Stimulated activated CD8-positive, alpha-beta memory T cell treated with anti-CD3 and anti-CD28 coated beads, Interleukin-12 subunit alpha, Interleukin-12 subunit beta, amount 100 ng/mL, for 1 hour (primary cell): ENCODE data around the gene DDX23.
"Not testable (repeated sequence)": the region's sequence is repeated elsewhere in the genome, so short reads cannot be mapped to it uniquely, and the experiment has no call there.

Experiments used
- DNase-seq: peaks from one replicate; pipeline ENCODE4 v3.0.0-alpha.2; 2020; ENCODE audit warnings: low read depth

DDX23 gene

DNA sequence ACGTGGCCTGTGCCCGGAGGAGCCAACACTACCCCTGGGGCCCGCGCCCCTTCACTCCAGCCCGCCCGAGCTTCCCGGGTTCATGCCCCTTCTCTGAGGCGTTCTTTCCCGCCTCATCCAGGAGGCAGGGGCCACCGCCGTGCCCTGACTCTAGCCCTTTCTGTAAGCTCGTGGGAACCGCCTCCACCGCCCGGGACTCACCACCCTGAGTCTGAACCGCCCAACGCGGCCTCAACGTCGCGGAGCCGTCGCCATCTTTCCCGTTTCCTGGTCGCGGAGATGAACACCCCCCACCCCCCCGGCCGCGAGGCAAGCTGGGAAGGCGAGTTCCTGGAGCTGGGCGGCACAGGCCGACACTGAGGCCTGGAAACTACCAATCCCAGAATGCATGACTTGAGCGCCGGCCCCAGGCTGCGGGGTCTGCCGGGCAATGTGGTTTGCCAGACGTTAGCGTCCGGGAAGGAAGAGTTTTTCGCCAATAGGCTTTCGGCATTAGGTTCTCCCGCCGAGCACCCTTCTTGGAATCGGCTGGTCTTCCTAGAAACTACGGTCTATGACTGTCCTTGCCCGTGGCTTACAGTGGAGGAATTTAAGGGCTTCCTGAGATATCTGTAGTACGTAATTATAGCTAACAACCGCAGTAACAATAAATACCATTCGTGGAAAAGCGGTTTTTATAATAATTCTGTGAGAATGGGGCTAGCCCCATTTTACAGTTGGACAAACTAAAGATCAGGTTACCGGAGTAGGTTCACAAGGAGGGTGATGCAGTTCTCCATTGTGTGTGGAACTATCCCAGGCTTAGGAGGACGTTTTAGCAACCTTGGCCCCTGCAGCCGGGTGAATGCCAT lies at the start of gene DDX23:
Gene DDX23 (minus strand): TSS at position 281 of the 851 bp plus-strand sequence. CDS start 6,381 bp downstream, outside the sequence.
- DNase-seq, result peak; percentile 82

DNA sequence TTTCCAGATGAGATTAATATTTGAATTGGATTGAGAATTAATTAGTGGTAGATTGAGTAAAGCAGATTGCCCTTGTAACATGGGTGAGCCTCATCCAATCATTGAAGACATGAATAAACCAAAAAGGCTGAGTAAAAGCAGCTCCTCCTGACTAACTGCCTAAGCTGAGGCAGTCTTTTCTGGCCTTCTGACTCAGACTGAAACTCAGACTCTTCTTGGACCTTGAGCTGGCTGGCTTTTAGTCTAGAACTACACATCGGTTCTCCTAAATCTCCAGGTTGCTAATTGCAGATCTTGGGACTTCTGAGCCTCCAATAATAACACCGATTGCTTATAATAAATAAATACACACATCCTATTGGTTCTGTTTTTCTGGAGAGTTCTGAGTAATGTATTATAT lies 49.3 kb upstream of the DDX23 start:
- DNase-seq, result no peak

DNA sequence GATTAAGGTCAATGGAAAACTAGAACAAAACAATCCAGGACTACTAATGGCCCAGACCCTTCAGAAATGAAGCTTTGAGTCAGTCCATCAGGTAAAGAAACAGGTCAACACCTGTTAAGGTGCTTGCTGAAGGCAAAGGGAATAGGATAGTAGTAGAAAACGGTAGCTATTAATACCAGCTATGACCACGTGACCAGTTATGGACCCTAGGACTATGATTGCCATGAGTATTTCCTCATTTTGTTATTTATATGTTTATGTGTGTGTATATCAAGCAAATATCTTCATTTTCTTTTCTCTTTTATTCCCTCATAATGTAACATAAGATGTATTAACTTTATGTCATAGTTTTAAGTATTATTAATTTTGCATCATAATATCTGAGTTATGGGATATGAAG lies 47.7 kb upstream of the DDX23 start:
- DNase-seq, result no peak

DNA sequence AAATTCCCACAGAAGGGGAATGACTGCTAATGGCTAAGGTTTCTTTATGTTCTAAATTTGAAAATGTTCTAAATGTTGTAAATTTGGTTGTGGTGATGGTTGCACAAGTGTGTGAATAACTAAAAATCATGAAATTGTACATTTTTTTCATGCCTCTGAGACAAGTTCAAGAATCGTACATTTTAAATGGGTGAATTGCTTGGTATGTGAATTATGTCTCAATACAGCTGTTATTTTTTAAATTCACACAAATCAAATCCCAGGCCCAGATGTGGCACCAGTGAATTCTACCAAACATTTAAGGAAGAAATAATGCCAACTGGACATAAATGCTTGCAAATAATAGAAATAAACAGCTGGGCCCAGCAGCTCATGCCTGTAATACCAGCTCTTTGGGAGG lies 42.3 kb upstream of the DDX23 start:
- DNase-seq, result no peak

DNA sequence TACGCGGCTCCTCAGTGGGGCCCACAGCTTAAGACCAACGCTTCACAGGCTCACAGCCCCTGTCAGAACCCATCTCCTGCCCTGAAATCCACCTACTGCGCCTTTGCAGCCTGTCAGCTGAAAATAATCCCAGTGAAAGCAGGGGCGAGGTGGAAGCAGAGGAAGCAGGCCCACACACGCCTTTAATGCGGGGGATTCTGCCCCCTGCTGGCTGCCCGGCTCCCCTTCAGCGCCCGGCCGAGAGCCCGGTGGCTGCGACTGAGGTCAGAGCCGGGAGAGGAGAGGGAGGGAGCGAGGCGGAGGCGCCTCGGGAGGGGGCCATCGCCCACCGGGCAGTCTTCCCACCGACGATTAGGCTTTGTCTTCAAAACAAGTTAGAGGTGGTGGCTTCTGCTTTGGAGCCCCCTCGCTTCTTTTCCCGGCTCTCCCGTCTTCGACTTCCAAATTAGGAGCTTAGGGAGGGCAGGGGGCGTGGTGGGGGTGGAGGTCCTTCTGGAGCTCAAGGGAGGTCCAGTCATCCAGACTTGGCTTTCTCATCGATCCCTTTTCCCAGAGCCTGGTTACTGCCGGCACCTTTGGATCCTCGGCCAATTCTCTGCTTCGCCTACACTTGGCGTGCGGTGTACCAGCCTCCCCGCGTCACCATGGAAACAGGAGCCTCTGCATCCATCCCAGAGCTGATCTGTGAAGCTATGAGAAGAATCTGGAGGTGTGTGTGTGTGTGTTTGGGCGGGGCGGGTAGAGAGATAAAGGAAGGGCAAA lies 38.9 kb upstream of the DDX23 start:
- peak; percentile 56 for DNase-seq

DNA sequence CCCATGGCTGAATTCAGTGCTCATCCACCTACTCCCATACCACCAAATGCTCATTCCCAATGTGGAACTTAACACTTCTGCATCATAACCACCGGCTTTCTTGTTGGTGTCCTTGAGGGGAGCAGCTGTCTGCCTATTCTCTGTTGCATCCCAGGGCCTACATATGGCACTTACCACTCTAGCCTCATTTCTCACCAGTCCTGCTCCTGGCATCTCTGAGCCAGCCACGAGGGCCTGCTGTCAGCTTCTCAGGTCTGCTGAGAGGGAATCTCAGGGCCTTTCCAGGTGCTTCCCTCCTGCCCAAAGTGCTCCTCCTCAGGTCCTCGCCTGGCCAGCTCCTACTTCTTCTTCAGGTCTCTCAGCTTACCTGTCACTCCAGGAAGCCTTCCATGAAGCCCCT lies 37.7 kb upstream of the DDX23 start:
- no peak for DNase-seq

DNA sequence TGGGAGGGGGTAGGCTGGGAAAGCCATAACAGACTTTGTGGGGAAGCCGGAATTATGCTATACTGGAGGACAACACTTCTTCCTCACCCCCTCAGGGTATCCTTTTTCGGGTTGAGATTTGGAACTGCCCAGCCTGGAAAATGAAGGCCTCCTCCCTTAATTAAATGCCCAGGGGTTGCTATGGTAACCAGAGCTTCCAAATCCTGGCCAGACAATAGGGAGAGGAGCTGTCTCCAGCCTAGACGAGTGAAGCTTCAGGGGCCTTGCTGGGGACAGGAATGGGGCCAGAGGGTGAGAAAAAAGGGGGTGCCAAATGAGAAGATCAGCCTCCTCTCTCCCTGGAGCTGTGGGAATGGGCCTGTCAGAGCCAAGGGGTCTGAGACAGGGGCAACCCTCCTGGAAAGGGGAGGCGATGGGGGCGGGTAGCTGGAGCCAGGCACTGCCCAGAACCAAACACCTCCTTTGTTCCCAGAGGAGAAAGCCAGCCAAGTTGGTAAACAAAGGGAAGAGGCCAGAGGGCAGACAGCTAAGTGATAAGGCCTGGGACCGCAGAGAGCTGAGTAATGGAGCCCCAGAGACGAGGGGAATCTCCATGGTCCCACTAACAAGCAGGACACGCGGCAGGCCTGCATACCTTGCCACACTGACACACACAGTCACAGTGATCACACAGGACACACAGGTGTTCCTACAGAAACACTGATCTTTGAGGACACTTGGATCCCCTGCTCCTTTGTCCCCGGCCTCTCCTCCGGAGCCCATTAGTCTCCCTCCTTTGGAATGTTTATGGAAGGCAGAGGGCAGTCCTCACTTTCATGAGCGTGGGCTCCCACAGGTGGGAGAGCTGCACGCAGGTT lies 31.6 kb upstream of the DDX23 start:
- DNase-seq, result no peak

DNA sequence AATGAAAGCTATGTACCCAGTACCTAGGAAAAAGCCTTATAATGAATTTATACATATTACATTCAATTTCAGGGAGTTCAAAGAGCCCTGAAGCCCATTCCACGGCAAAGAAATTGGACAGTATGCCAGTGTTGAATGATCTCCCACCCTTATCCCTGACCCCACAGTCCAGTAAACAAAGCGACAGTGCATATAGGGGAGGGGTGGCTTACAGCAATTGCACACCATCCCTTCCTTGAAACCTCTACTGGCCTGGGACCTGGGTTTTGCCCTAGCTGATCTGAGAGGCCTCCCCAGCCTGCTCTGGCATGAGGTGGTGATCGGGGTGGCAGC lies 31.0 kb upstream of the DDX23 start:
- DNase-seq, result no peak

DNA sequence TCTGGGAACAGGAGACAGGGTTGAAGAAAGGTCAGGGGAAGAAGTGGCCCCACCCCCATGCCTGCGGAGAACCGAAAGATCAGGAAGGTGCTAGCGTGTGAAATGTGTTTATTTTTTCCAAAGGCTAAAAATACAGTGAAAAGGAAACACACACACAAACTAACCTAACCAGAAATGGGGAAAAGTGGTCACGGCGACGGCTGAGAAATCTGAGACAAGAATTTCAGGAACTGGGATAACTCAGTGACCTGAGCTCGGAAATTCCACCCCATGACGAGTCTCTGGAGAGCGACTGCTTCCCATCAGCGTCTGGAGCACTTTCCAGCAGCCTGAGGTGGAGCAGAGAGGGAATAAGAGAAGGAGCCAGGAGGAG lies 30.3 kb upstream of the DDX23 start:
- DNase-seq, result no peak

DNA sequence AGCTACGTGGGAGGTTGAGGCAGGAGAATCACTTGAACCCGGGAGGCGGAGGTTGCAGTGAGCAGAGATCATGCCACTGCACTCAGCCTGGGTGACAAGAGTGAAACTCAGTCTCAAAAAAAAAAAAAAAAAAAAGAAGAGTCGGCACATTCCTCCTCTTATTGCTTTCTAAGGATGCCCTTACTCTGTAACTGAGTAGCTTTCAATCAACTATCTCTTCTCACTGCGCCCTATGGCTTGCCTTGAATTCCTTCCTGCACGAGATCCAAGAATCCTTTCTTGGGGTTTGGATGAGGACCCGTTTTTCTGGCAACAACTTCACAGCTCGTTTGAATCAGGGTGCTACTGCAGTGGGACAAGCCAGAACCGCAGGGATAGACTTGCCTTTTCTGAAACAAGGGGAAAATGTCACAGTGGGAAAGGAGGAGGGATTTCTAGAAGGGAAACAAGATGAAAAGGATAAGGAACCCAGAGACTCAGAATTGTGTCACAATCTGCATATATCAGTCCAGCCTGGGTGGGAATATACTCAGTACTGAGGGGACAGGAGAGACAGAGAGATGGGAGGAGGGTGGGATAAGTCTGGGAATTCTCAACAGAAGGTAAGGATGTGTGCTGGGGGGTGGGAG lies 29.8 kb upstream of the DDX23 start:
- DNase-seq, result no peak

DNA sequence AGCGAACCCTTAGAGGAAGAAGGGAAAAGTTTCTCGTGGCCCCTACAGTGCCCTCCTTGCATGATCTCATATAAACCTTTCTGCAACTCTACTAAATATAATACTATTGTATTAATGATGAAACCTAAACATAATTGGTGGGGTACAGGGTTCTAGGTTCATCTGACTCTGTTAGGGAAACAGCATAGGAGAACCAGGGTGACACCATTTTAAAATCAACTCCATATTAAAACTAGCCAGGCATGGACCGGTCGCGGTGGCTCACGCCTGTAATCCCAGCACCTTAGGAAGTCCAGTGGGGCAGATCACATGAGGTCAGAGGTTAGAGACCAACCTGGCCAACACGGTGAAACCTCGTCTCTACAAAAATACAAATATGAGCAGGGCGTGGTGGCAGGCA lies 28.7 kb upstream of the DDX23 start:
- no peak for DNase-seq

DNA sequence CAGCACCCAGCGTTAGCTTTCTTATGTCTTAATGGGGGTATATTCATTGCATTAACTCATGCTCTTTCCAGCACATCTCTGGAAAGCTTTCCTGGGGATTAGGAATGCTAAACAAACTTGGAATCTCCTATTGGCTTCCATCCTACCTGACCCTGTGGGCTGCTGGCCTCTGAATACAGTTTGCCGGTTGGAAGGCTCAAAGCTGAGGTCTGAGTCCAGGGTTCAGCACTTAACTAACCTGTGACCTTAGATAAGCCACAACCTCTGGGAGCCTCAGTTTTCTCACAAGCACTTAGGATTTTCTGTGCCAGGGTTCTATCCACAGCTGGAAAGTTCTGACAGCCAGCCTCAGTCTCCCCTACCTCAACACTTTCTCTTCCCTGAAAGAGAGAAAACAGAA lies 26.6 kb upstream of the DDX23 start:
- no peak for DNase-seq

DNA sequence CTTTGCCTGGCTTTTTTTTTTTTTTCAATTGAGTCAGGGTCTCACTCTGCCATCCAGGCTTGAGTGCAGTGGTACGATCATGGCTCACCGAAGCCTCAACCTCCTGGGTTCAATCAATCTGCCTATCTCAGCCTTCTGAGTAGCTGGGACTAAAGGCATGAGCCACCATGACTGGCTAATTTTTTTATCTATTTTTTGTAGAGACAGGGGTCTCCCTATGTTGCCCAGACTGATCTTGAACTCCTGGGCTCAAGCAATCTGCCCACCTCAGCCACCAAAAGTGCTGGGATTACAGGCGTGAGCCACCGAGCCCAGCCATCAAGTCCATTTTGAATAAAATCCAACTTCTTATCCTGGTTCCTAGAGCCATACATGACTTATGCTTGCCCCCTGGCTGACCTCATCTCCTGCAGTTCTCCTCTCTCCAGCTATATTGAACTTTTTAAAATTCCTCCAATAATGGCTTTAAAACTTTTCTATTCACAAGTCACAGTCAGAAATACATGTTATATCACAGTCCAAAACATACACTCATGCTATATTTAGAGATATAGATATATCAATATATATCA lies 24.1 kb upstream of the DDX23 start:
- DNase-seq, result no peak

DNA sequence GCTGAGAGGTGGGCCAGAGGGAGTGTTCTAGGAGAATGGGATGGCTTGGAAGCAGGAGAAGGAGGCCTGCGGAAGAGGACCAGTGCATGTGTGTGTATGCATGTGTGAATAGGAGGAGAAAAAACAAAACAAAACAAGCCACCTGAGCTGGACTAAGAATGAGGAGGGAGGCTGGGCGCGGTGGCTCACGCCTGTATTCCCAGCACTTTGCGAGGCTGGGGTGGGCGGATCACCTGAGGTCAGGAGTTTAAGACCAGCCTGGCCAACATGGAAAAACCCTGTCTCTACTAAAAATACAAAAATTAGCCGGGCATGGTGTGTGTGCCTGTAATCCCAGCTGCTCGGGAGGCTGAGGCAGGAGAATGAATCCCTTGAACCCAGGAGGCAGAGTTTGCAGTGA lies 21.6 kb upstream of the DDX23 start:
- not testable (repeated sequence) for DNase-seq

DNA sequence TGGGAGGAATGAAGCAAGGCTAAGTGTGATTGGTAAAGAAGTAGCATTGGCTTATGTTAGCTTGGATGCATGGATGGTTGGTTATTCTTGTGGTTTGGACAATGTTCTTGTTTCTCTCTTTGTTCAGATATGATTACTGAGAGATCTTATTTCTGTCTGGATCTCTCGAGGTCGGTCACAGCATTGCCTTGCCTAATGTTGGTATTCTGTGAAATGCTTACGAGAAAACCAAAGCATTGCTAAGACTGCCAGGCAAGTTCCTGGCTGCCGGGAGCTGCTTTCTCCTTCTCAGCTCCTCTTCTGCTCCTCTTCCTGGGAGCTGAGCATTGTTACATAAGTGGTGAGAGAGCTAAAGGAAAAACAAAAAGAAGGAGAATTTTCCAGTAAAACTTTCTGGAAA lies 21.1 kb upstream of the DDX23 start:
- no peak for DNase-seq

DNA sequence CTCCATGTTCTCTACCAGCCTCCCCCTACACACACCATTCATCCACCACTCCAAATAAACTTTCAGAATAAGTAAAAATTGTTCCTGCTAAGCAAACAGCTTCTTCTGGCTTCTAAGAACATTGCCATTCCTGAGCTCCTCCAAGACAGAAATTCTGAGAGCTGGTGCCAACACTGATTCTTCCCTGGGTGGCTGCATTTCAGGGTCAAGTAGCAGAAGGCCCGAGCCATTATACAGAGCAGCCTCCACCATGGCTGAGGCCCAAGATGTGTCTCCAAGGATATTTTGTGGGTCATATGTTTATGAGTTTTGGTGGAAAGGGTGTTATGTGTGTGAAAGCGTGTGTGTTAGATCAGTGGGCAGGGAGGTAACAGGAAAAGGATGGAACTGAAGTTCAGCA lies 17.2 kb upstream of the DDX23 start:
- DNase-seq, result no peak

DNA sequence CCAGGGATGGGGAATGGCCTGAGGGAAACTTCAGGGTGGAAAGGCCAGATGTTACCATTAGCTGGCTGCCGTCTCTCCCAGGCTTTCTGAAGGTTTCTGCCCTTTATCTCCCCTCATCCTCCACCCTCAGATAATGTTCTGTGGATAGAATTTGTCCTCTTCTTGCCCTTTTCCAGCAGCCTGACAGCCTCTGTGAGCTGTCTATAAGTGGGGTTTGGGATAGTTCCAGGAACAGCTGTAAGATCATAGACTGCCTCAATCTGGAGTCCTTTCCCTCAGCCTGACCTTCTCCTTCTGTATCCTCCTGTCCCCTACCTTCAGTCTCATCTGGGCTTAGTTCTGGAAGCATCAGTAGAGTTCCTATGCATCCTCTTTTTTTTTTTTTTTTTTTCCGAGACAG lies 16.5 kb upstream of the DDX23 start:
- no peak for DNase-seq

DNA sequence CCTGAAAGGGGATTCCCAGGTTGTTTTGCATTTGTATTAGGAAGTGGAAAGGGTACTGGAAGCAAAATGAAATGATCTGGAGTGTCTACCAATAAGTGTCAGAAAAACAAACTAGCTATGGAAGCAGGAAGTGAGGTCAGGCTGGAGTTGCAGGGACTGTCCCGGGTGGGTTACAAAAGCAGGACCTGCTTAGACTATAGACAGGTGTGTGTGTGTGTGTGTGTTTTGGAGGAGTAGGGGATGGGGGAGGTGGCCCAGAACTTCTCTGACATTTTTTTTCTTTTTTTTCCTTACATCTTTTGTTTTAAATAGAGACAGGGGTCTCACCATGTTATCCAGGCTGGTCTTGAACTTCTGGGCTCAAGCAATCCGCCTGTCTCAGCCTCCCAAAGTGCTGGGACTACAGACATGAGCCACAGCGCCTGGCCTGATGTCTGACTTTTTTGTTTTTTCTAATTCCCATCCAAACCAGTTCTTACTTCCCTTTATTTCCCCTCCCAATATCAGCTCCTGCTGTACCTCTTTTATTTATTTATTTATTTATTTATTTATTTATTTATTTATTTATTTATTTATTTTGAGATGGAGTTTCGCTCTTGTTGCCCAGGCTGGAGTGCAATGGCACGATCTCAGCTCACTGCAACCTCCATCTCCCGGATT lies 14.2 kb upstream of the DDX23 start:
- no peak for DNase-seq

DNA sequence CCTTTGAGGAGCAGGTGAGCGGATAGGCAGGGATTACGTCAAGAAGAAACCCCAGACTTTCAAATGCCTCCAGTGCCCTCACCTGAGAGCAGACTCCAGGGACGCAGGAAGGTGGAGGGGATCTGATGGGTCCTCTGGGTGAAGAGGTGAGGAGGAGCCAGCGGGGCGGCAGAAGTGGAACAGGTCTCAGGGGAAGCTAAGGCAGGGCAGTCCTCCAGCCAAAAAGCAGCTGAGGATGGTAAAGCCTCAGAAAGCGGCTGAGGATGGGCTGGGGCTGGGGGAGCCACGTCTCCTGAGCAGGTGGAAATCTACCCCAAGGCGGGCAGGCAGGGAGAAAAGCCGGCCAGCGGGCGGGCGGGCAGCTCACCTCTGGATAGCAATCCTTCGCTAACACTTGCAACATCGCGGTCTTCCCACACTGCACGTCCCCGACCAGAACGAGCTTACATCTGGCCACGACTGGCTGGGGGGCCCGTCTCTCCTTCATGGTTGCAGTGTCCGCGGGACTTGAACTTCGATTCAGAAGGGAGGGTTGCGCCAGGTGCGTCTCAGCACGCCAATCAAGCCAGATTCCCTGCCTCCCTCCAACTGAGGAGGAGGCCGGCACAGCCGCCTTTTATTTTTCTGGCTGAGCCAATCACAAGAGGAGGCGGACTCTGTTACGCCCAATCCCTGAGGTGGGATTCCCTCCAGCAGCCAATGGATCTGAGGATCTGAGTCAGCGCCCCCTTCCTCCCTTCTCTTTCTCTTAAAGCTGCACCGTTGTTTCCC lies 13.5 kb upstream of the DDX23 start, which contains the start of gene RND1:
Gene RND1 (minus strand): TSS at position 590 of the 771 bp plus-strand sequence. CDS start 103 bp downstream, at position 487.
- DNase-seq, result peak; percentile 66

DNA sequence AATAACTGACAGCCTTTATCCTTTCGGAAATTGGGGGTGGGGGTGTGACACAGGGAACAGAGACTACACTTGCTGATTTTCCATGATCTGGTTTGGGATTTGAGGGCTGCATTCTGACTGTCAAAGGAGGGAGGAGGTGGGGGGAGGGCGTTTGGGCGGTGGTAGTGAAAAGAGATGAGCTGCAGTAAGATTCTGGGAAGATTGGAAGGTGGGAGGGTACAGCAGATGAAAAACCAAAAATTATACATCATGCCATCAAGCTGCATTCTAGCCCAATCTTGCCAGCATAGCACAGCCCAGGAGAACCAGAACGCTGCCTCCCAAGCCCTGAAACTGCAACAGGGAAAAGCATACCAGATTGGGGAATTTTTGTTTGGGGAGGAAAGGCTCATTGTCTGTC lies 11.3 kb upstream of the DDX23 start:
- no peak for DNase-seq
